Neural cell (in vitro differentiated cells): ENCODE data around the gene TOP1. TPM values are rescaled to one million over a fixed set of nuclear protein-coding genes. Genes with fewer than 3 reads are reported as not detected.

ENCODE experiments used
- H2AFZ ChIP-seq: fragments of 200-600, 300-800 bp; sonication (generic), shearing (Covaris generic); 2 replicates; pipeline ENCODE4 v1.6.0; 2014; ENCODE audit warnings: low read depth, mild to moderate bottlenecking, antibody characterized with exemption, low read length, moderate library complexity
- H3F3A ChIP-seq: fragments of 200-600 bp; shearing (Covaris generic); 2 replicates; pipeline ENCODE4 v1.6.1; 2016; ENCODE audit warnings: mild to moderate bottlenecking, moderate library complexity, mixed read lengths, antibody characterized with exemption, low read length; ENCODE audit not compliant: insufficient read depth, poor library complexity, severe bottlenecking
- H3K27ac ChIP-seq: fragments of 200-600, 300-800 bp; sonication (generic), shearing (Covaris generic); 2 replicates; pipeline ENCODE4 v1.5.1; 2014; ENCODE audit warnings: mild to moderate bottlenecking, low read length, moderate library complexity
- H3K27me3 ChIP-seq: fragments of 300-800, 200-600 bp; sonication (generic), shearing (Covaris generic); 2 replicates; pipeline ENCODE4 v1.6.0; 2014; ENCODE audit warnings: mild to moderate bottlenecking, low read depth, low read length, moderate library complexity; ENCODE audit not compliant: insufficient read depth
- H3K36me3 ChIP-seq: fragments of 300-800, 200-600 bp; sonication (generic), shearing (Covaris generic); 2 replicates; pipeline ENCODE4 v1.5.1; 2014; ENCODE audit warnings: mild to moderate bottlenecking, antibody characterized with exemption, low read length, moderate library complexity; ENCODE audit not compliant: insufficient read depth
- H3K4me2 ChIP-seq: fragments of 300-800, 200-600 bp; sonication (generic), shearing (Covaris generic); 2 replicates; pipeline ENCODE4 v1.6.0; 2014; ENCODE audit warnings: mild to moderate bottlenecking, low read length
- H3K4me3 ChIP-seq: fragments of 300-800, 200-600 bp; sonication (generic), shearing (Covaris generic); 2 replicates; pipeline ENCODE4 v1.5.1; 2014; ENCODE audit warnings: mild to moderate bottlenecking, low read length, moderate library complexity
- H3K79me2 ChIP-seq: fragments of 200-600 bp; shearing (Covaris generic); replicated peaks from 2 replicates; pipeline ENCODE4 v1.6.0; 2014; ENCODE audit warnings: mild to moderate bottlenecking, low read length, moderate library complexity; ENCODE audit not compliant: insufficient read depth
- H3K9ac ChIP-seq: fragments of 300-800, 200-600 bp; sonication (generic), shearing (Covaris generic); 2 replicates; pipeline ENCODE4 v1.6.1; 2016; ENCODE audit warnings: mild to moderate bottlenecking, low read length, mixed read lengths
- H3K9me2 ChIP-seq: fragments of 200-600 bp; shearing (Covaris generic); 2 replicates; pipeline ENCODE4 v1.6.1; 2016; ENCODE audit warnings: mild to moderate bottlenecking, low read length, mixed read lengths; ENCODE audit not compliant: insufficient read depth
- H3K9me3 ChIP-seq: fragments of 200-600, 300-800 bp; sonication (generic), shearing (Covaris generic); 2 replicates; pipeline ENCODE4 v1.6.1; 2016; ENCODE audit warnings: mild to moderate bottlenecking, mixed run types, low read length, moderate library complexity, mixed read lengths
- H4K20me1 ChIP-seq: fragments of 200-600 bp; shearing (Covaris generic); 2 replicates; pipeline ENCODE4 v1.6.1; 2016; ENCODE audit warnings: mild to moderate bottlenecking, mixed run types; ENCODE audit not compliant: insufficient read depth
- EP300 ChIP-seq: fragments of 450-650 bp; conservative IDR thresholded peaks from 2 replicates; pipeline ENCODE4 v1.6.1; 2014; ENCODE audit warnings: antibody characterized with exemption, mild to moderate bottlenecking, moderate library complexity; ENCODE audit not compliant: poor library complexity, severe bottlenecking
- EZH2 ChIP-seq: fragments of 200-600, 300-800 bp; shearing (Covaris generic), sonication (generic); IDR thresholded peaks from 2 replicates; pipeline ENCODE4 v1.6.1; 2014; ENCODE audit warnings: antibody characterized with exemption, low read length, borderline replicate concordance, mild to moderate bottlenecking; ENCODE audit not compliant: insufficient read depth, poor library complexity, severe bottlenecking
- MXI1 ChIP-seq: fragments of 450-650 bp; conservative IDR thresholded peaks from 2 replicates; pipeline ENCODE4 v1.6.1; 2014; ENCODE audit warnings: antibody characterized with exemption, mild to moderate bottlenecking; ENCODE audit not compliant: poor library complexity, severe bottlenecking
- POLR2AphosphoS5 ChIP-seq: IDR thresholded peaks from 2 replicates; pipeline ENCODE4 v1.6.1; 2012
- RAD21 ChIP-seq: fragments of 450-650 bp; conservative IDR thresholded peaks from 2 replicates; pipeline ENCODE4 v1.6.1; 2014; ENCODE audit warnings: antibody characterized with exemption, mild to moderate bottlenecking, moderate library complexity
- SMC3 ChIP-seq: fragments of 450-650 bp; conservative IDR thresholded peaks from 2 replicates; pipeline ENCODE4 v1.6.1; 2014; ENCODE audit warnings: antibody characterized with exemption, mild to moderate bottlenecking, moderate library complexity; ENCODE audit not compliant: poor library complexity
- TAF1 ChIP-seq: IDR thresholded peaks from 2 replicates; pipeline ENCODE4 v1.6.1; 2012; ENCODE audit warnings: low read depth
- polyA plus RNA-seq: library from polyadenylated mRNA; depleted of rRNA; stranded (reverse); fragments of >200 nt; gene quantifications from 2 replicates; pipeline ENCODE4 v1.2.3, GENCODE V29; 2014
- TF ChIP-seq, protein P1 (sequence below): fragments of 450-650 bp; IDR thresholded peaks from 2 replicates; pipeline ENCODE4 v1.5.1; 2014; ENCODE audit warnings: antibody characterized with exemption, mild to moderate bottlenecking, moderate library complexity; ENCODE audit not compliant: poor library complexity, severe bottlenecking
- TF ChIP-seq, protein P2 (sequence below): IDR thresholded peaks from 2 replicates; pipeline ENCODE4 v1.6.1; 2012; ENCODE audit warnings: borderline replicate concordance

Gene TOP1
- polyA plus RNA-seq, 1 donor from 2014 or later, result 33.2 TPM

DNA sequence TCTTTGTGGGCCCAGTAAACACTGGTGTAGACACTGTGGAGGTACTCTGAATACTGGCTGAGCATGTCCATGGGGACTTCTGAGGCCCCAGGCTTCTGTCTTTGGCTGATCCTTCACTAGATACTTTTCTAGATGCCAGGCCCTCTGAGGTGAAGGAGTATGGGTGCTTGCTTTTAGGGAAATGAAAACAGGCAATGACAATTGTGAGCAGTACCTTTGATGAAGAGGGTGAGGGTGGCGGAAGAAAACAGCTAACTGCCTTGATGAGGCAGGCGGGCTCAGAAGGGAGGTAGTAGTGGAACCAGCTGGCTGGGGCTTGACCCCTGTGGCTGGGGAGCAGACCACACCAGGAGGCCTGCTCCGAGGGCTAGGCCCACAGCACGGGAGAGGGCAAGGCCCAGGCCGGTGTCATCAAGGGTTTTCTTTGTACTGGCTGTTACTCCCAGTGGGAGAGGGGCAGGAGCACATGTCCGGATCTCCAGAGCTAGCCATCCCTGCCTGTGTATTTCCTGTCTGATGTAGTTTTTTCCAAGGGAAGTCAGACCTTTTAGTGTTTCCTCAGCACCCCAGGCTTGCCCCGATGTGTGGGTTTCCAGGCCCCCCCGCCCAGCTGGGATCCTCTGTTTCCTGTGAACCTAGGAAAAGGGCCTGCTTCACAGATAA lies 112.7 kb downstream of the TOP1 start:
- Histone ChIP-seq H3K79me2 (peaks cover 88% of the 10 kb centered on the region), H3K27me3 (no peaks in the 10 kb centered on the region), H3K27ac (no peak overlapping the region), H3K36me3 (no peaks in the 10 kb centered on the region), H4K20me1 (peaks cover 52% of the 10 kb centered on the region), H3K9me3 (no peaks in the 10 kb centered on the region), H3K4me2 (no peak overlapping the region), H3F3A (no peaks in the 10 kb centered on the region), H2AFZ (no peak overlapping the region), H3K9ac (no peak overlapping the region), H3K4me3 (peak overlapping the region; percentile 87), H3K9me2 (no peaks in the 10 kb centered on the region)
- TF ChIP-seq EP300 (no peak), TAF1 (no peak), MXI1 (no peak), SMC3 (no peak), POLR2AphosphoS5 (no peak), EZH2 (no peak), RAD21 (no peak)
- TF ChIP-seq, protein P1, sequence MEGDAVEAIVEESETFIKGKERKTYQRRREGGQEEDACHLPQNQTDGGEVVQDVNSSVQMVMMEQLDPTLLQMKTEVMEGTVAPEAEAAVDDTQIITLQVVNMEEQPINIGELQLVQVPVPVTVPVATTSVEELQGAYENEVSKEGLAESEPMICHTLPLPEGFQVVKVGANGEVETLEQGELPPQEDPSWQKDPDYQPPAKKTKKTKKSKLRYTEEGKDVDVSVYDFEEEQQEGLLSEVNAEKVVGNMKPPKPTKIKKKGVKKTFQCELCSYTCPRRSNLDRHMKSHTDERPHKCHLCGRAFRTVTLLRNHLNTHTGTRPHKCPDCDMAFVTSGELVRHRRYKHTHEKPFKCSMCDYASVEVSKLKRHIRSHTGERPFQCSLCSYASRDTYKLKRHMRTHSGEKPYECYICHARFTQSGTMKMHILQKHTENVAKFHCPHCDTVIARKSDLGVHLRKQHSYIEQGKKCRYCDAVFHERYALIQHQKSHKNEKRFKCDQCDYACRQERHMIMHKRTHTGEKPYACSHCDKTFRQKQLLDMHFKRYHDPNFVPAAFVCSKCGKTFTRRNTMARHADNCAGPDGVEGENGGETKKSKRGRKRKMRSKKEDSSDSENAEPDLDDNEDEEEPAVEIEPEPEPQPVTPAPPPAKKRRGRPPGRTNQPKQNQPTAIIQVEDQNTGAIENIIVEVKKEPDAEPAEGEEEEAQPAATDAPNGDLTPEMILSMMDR, result no peak
- TF ChIP-seq, protein P2, sequence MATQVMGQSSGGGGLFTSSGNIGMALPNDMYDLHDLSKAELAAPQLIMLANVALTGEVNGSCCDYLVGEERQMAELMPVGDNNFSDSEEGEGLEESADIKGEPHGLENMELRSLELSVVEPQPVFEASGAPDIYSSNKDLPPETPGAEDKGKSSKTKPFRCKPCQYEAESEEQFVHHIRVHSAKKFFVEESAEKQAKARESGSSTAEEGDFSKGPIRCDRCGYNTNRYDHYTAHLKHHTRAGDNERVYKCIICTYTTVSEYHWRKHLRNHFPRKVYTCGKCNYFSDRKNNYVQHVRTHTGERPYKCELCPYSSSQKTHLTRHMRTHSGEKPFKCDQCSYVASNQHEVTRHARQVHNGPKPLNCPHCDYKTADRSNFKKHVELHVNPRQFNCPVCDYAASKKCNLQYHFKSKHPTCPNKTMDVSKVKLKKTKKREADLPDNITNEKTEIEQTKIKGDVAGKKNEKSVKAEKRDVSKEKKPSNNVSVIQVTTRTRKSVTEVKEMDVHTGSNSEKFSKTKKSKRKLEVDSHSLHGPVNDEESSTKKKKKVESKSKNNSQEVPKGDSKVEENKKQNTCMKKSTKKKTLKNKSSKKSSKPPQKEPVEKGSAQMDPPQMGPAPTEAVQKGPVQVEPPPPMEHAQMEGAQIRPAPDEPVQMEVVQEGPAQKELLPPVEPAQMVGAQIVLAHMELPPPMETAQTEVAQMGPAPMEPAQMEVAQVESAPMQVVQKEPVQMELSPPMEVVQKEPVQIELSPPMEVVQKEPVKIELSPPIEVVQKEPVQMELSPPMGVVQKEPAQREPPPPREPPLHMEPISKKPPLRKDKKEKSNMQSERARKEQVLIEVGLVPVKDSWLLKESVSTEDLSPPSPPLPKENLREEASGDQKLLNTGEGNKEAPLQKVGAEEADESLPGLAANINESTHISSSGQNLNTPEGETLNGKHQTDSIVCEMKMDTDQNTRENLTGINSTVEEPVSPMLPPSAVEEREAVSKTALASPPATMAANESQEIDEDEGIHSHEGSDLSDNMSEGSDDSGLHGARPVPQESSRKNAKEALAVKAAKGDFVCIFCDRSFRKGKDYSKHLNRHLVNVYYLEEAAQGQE, result no peak

DNA sequence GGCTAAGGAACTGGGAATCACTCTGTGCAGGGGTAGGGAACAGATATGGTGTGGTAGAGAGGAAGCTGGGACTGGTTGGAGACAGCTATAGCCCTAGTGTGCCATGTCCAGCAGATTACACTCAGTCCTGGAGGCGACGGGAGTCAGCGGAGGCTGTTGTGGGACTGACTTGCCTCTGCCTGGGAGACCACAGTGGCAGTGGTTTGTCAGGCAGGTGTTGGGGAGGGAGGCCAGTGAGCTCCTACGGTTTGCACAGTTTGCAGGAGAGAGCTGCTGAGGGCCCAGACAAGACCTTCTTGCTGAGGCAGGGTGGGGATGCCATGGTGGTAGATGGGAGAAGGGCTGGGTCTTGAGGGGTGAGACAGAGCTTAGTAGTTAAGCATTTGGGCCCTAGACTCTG lies 113.6 kb downstream of the TOP1 start:
- peaks cover 98% of the 10 kb centered on the region for H3K79me2 ChIP-seq
- TF ChIP-seq TAF1, result no peak
- no peak for TF ChIP-seq EP300
- TF ChIP-seq MXI1, result no peak
- H3K9ac ChIP-seq, result no peak overlapping the region
- no peaks in the 10 kb centered on the region for H3K27me3 ChIP-seq
- H3K27ac ChIP-seq, result no peak overlapping the region
- H3K9me2 ChIP-seq, result no peaks in the 10 kb centered on the region
- H3F3A ChIP-seq, result no peaks in the 10 kb centered on the region
- no peak overlapping the region for H3K4me2 ChIP-seq
- no peaks in the 10 kb centered on the region for H3K9me3 ChIP-seq
- no peaks in the 10 kb centered on the region for H3K36me3 ChIP-seq
- H4K20me1 ChIP-seq, result peaks cover 53% of the 10 kb centered on the region
- H2AFZ ChIP-seq, result no peak overlapping the region
- peak overlapping the region; percentile 30 for H3K4me3 ChIP-seq
